Right atrium auricular region (tissue), 2 donors: ENCODE data around the gene ZP1. TPM values are rescaled to one million over a fixed set of nuclear protein-coding genes. Genes with fewer than 3 reads are reported as not detected.

ENCODE experiments used
- DNase-seq: peaks from one replicate; pipeline ENCODE4 v3.0.0-alpha.2; 2019; ENCODE audit warnings: low spot score
- H3K27ac ChIP-seq, 2 donors: fragments of 200-600 bp; sonication (generic); 1 replicate in 1 of 2; 2 replicates in 1 of 2; pipeline ENCODE4 v1.5.1; 2016 to 2019
- H3K27me3 ChIP-seq, 2 donors: fragments of 200-600 bp; sonication (generic); one replicate each; pipeline versions ENCODE4 v1.5.1 to v1.6.0; 2017 to 2019
- H3K36me3 ChIP-seq: fragments of 200-600 bp; sonication (generic); one replicate; pipeline ENCODE4 v1.5.1; 2016
- H3K4me1 ChIP-seq, 2 donors: fragments of 200-600 bp; sonication (generic); one replicate each; pipeline versions ENCODE4 v1.5.1 to v1.6.0; 2017 to 2019
- H3K4me3 ChIP-seq, 2 donors: fragments of 200-600 bp; sonication (generic); 1 replicate in 1 of 2; 2 replicates in 1 of 2; pipeline ENCODE4 v1.5.1; 2017 to 2019; ENCODE audit warnings: mild to moderate bottlenecking in 1 of 2, moderate library complexity in 1 of 2
- H3K9me3 ChIP-seq, 2 donors: fragments of 200-600 bp; sonication (generic); one replicate each; pipeline ENCODE4 v1.5.1; 2019
- total RNA-seq, 2 donors: library from RNA; depleted of rRNA; stranded (reverse); fragments of >200 nt; gene quantifications; one replicate each; pipeline ENCODE4 v1.1.0, GENCODE V29; 2016
- TF ChIP-seq, protein P1 (sequence below), 2 donors: fragments of 200-600 bp; sonication (generic); IDR thresholded peaks; one replicate each; pipeline ENCODE4 v1.5.1; 2019; ENCODE audit warnings: antibody characterized with exemption in 2 of 2

ZP1 gene
- total RNA-seq, 2 donors from 2014 or later, result not detected

DNA sequence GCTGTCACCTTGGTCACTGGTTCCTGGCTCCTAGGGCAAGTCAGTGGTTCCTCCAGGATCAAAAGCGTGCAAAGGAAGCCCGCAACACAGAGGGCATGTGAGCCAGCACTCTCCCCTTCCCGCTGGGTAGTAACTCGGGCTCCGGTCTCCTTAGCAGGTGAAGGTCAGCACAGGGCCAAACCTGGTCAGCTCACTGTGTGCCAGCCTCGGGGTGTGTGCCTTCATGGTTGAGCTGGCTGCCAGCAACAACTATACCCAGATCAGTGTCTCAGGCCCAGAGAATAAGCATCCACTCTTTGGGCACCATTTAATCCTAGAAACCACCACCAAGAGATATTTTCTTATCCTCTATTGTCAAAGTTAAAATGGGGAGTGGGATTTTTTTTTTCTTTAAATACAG is 41.6 kb upstream of the ZP1 start:
- DNase-seq, result no peak
- H3K4me1 ChIP-seq, result peaks cover 0 to under 1% of the 10 kb centered on the region in 2 donors
- H3K9me3 ChIP-seq, result no peaks in the 10 kb centered on the region
- H3K27ac ChIP-seq, result no peak overlapping the region
- no peaks in the 10 kb centered on the region for H3K27me3 ChIP-seq
- H3K4me3 ChIP-seq, result no peak overlapping the region
- TF ChIP-seq, protein P1, sequence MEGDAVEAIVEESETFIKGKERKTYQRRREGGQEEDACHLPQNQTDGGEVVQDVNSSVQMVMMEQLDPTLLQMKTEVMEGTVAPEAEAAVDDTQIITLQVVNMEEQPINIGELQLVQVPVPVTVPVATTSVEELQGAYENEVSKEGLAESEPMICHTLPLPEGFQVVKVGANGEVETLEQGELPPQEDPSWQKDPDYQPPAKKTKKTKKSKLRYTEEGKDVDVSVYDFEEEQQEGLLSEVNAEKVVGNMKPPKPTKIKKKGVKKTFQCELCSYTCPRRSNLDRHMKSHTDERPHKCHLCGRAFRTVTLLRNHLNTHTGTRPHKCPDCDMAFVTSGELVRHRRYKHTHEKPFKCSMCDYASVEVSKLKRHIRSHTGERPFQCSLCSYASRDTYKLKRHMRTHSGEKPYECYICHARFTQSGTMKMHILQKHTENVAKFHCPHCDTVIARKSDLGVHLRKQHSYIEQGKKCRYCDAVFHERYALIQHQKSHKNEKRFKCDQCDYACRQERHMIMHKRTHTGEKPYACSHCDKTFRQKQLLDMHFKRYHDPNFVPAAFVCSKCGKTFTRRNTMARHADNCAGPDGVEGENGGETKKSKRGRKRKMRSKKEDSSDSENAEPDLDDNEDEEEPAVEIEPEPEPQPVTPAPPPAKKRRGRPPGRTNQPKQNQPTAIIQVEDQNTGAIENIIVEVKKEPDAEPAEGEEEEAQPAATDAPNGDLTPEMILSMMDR (IDR thresholded peaks at IDR 0.05), result no peak
- no peaks in the 10 kb centered on the region for H3K36me3 ChIP-seq

DNA sequence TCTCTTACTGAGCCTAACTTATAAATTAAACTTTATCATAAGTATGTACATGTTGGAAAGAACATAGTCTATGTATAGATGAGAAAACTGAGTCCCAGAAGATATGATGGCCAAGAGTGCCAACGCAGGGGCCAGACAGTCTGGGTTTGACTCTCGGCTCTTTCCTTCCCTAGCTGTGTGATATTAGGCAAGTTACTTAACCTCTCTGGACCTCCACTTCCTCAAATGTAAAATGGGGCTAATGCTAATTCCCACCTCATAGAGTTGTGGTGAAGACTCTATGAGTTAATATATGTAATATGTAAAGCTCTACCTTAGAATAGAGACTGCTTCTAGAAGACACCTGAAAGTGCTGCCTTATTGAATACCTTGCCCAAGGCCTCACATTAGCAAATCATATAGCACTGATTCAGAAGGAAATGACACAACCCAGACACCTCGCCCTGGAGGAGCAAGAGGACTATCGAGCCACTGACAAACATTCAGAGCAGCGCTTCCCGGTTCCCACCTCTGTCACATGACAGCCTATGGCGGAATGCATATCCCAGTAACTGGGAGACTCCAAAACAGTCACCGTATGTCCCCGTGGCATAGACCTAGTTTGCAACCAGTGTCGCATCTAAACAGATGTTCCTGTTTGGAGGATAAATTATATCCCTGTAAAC is 36.7 kb upstream of the ZP1 start:
- no peaks in the 10 kb centered on the region for H3K27me3 ChIP-seq
- TF ChIP-seq, protein P1 (IDR thresholded peaks at IDR 0.05), result no peak
- H3K36me3 ChIP-seq, result no peaks in the 10 kb centered on the region
- H3K9me3 ChIP-seq, result no peaks in the 10 kb centered on the region
- H3K4me3 ChIP-seq, result no peak overlapping the region
- no peak for DNase-seq
- H3K4me1 ChIP-seq, result peaks cover 0 to 7% of the 10 kb centered on the region in 2 donors
- no peak overlapping the region for H3K27ac ChIP-seq

DNA sequence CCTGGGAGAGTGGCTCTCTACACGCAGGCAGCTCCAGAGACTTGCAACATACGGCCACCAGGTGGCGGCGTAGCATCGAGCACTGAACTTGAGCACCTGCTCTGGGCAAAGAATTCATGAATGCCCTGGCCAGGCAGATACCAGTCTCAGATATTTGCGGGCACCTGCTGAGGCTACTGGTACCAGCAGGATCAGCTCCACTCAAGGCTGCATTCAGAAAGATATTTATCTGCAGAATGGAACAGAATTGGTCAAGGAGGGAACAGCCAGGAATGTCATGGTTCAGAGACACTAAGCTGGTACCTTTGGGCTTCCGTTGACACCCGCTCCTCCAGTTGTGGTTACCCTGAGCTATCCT is 36.2 kb upstream of the ZP1 start:
- TF ChIP-seq, protein P1 (IDR thresholded peaks at IDR 0.05), result peak; percentile 83 to 98
- Histone ChIP-seq H3K27ac (no peak overlapping the region), H3K4me1 (peaks cover 0 to 7% of the 10 kb centered on the region in 2 donors), H3K9me3 (no peaks in the 10 kb centered on the region), H3K36me3 (no peaks in the 10 kb centered on the region), H3K27me3 (no peaks in the 10 kb centered on the region), H3K4me3 (no peak overlapping the region)
- DNase-seq, result peak; percentile 88

DNA sequence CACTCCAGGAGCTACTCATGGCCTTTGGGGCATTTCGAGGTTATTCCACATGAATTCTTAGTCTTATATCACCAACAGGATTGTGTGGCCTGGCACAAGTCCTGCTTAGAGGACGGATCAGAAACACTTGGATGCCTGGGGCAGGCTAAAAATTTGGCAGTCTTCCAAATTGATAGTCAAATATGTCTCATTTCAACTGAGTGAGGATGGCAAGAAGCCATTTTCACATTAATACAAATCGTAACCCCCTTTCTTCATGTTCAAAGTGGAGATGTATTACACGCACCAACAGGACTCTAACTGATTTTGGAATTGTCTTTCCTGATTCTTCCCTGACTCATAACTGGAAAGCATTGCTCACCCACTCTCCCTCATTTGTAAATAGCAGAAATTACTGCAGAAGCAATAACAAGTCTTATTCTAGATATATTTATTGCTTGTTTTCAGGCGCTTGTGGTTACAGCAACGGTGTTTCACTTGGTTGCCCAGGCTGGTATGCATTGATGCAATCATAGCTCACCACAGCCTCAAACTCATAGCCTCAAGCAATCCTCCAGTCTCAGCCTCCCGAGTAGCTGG is 35.8 kb upstream of the ZP1 start:
- Histone ChIP-seq H3K4me3 (no peak overlapping the region), H3K27me3 (no peaks in the 10 kb centered on the region), H3K36me3 (no peaks in the 10 kb centered on the region), H3K9me3 (no peaks in the 10 kb centered on the region), H3K4me1 (peaks cover 0 to 7% of the 10 kb centered on the region in 2 donors), H3K27ac (no peak overlapping the region)
- no peak for DNase-seq
- TF ChIP-seq, protein P1 (IDR thresholded peaks at IDR 0.05), result no peak

DNA sequence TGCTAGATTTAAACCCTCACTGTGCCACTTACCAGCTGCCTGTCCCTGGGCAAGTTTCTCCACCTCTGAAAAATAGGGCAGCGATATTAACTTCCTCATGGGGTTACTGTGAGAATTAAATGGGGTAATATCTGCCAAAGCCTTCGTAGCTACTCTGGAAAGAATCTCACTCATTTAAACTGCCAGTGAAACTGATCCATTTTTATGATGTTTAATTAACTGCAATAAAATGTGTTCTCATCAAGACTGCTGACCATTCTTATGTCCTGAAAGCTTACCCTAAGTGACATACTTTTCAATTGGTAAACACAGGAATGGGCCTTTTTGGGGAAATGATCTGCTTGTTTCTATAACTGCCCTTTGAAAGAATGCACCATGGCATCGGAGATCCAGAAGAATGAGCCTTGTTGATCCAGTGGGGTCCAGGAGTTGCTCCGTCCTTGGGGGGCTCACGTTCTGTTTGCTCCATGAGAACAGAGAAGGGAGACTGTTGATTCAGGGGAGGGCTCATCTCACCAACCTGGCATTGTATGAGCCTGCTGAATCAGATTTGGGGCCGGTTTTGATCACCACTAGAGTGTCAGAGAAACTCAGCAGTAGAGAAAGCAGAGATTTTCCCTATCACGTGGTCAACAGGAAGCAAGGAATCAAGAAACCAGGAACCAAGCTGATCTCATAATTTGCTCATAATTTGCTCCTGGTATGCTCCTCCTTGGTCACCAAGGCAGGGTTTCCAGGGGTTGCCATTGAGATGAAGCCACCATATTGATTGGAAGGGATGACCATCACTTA is 32.4 kb upstream of the ZP1 start:
- H3K36me3 ChIP-seq, result no peaks in the 10 kb centered on the region
- TF ChIP-seq, protein P1 (IDR thresholded peaks at IDR 0.05), result no peak
- no peaks in the 10 kb centered on the region for H3K27me3 ChIP-seq
- no peak overlapping the region for H3K4me3 ChIP-seq
- H3K27ac ChIP-seq, result no peak overlapping the region
- no peak for DNase-seq
- H3K9me3 ChIP-seq, result no peaks in the 10 kb centered on the region
- peaks cover 0 to 7% of the 10 kb centered on the region in 2 donors for H3K4me1 ChIP-seq
